HG02884 (cell line): ENCODE results near the gene TNS3.

Experiments used
- ATAC-seq: cut with Tn5 transposase; IDR thresholded peaks from one replicate; pipeline ENCODE4 v1.9.1; 2021; ENCODE audit warnings: mild to moderate bottlenecking, moderate library complexity; ENCODE audit not compliant: unreplicated experiment

The TNS3 gene

GRCh38 chr7:47414342-47415317 lies 167.3 kb downstream of the TNS3 start:
- no peak for ATAC-seq

GRCh38 chr7:47413526-47414341 lies 168.2 kb downstream of the TNS3 start:
- ATAC-seq = no peak

DNA sequence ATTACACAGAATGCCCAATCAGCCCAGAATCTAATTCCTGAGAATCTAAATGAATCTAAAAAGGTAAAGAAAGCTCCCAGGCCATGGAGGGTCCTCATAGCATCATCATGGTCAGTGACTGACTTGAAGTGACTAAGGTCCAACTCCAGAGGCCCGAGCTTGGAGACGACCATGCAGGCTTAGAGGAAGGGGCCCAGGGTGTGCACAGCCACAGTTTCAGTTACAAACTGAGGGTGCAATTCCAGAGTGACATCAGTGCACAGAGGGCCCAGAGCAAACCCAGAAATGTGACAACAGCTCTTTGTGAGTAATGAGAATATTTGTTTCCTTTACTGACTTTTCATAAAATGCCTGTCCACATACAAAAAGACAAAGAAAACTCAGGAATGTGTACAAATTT lies 170.0 kb downstream of the TNS3 start:
- no peak for ATAC-seq

DNA sequence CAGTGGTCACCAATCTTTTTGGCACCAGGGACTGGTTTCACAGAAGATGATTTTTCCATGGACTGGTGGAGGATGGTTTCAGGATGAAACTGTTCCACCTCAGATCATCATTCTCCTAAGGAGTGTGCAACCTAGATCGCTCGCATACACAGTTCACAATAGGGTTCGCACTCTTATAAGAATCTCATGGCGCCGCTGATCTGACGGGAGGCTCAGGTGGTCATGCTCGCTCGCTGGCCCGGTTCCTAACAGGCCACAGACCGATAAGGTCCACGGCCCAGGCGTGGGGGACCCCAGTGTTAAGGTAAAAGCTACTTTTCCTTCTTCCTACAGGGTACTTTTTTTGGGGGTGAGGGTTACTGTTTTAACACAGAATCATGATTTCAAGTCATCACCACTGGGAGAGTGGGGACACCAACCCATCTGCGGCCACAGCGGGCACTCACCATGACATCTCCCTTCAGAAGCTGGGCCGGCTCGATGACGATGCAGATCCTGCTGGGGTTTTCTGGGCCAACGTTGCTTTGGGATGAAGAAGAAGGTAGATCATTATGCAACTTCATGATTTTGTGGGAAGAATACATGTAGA lies 170.5 kb downstream of the TNS3 start:
- no peak for ATAC-seq

- no peak for ATAC-seq
Measured at GRCh38 chr7:47408675-47409074, 173.2 kb downstream of the TNS3 start.

DNA sequence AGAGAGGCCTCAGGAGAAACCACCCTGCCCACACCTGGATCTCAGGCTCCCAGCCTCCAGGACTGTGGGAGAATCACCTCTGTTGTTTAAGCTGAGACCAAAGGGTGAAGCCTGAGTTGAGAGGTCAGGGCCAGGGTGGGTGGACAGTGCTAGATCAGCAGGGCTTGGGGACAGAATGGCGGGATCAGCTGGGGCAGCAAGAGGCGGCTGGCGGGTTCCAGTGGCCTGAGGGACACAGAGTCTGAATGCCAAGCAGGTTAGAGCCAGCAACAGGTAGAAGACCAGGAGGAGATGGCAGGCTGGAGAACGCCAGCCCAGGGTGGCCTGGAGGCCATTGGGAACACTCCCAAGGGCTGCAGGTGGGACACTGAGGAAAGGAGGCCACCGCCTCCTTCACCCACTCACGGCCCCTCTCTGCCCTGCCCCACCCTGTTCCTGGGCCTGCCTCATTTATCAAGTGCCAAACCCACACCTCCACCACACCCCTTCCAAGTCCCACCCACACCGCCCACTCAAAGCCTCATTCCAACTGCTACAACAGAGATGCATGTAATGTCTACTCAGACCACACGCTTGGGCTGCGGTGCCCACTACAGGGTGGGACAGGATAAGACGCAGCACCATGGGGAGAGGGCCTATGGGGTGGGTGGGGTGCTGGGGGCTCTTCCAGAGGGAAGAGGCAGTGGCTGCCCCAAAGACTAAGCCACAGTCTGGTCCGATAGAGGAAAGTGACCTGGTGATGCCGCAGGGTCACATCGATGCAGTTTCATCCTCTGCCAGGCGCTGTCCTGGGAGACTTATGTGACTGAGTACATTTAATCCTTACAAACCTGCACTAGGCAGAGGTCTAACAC lies 173.9 kb downstream of the TNS3 start:
- no peak for ATAC-seq

DNA sequence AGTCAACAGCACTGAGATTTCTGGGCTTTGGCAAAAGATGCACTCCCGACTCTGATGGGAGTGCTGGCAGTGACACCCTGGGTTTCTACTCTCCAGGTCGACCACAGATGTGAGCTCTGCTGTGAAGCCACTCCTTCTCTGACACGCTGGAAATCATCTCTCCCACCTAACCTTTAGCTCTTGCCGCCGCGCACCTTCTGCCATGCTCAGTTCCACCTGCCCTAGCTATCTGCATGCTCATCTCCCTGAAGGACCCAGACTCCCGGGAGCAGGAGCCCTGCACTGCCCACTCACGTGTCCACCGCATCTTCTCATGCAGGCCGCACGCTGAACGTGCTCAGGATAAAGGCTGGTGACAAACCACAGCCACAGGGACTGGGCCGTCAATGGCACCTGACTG lies 174.8 kb downstream of the TNS3 start:
- no peak for ATAC-seq

GRCh38 chr7:47406801-47407129 lies 175.1 kb downstream of the TNS3 start:
- ATAC-seq = no peak

DNA sequence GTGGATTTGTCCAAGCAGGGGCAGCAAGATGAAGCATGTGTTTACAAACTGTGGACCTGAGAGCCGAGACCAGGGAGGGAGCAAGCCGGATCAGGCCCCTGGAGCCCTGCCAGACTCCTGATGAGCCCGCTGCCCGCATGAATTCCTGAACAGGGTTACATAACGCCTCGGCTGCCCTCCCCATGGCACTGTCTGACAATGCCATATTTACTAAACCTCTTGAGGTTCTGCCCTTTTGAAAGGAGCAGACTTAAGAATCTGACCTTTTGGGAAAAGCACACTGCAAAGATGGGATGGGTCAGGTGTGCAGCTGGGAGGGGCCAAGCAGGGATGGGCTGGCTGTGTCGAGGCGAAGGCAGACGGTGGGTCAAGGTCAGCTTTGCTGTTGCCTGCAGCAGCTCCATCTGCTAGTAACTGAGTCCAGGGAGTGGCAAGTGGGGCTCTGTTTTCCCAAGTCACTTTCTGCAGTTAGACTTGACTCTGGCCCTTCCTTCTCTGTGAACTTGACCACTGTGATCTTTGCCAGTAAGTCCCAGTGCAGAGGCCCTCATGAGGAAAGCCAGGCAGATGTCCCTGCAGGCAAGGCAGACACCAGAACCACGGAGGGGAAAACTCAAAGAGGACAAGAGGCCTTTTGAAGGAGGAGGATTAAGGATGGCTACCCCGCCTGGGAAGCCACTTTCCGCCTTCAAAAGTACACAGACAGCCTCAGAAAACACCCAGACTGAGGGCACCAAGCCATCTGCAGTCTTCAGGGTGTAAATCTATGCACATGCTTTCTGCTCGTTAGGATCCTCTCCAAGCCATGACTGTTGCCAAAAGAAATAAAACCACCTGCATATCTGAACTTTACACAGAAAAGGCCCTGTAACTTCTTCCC lies 175.8 kb downstream of the TNS3 start:
- ATAC-seq = no peak

GRCh38 chr7:47405286-47405904 lies 176.5 kb downstream of the TNS3 start:
- ATAC-seq = no peak

DNA sequence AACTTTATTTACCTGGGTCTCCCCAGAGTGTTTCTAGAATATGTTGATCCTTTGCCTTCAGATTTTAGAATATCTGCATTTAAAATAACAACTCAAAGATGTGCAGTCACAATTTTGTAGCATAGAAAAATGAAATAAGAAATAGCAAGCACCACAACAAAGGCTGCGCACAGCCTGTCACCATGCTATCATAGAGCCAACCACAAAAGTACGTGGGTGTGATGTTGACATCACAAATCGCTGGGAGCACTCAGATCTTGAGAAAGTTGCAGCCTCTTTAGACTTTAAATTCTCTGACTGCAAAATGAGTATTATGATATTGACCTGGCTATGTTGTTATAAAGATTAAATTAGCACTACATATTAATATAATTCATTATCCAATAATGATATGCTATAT lies 177.9 kb downstream of the TNS3 start:
- ATAC-seq = no peak

DNA sequence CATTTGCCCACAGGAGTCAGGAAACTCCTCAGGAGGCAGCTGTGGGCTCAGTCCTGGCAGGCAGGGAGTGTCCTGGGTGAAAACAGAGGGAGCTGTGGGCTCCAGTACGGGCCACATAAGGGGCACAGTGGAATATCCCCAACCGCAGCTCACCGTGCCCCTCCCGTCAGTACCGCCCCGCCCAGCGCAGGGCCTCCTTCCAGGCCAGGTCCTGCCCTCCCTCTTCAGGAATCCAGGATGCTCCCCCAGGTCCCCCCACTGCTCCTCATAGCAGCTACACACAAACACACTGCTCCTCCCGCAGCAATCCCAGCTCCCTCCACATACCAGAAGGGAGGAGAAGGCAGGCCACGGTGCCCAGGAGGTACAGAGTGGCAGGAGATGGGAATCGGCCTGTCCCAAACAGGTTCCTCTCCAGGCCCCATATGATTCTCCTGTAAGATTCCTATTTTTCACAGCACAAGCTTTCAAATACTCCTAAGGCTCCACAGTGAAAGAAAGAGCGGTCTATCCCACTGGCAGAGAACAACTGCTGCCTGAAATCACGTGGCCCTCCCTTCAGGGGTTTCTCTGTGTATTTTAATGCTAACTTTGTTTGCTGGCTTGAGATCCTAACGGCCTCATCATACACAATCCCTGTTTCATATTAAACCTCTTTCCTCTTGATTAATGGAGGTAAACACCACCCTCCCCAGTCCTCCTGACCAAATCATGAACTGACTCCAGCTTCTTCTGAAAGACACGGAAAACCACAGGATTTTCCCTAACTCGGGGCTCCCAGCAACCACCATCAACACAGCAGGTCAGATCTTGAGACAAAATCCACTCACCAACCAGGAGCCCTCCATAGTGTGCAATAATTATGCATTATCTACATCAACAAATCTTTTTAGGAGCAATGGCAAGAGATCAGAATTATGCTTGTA lies 178.7 kb downstream of the TNS3 start:
- no peak for ATAC-seq

- ATAC-seq = no peak
Measured at GRCh38 chr7:47401611-47402570, 180.0 kb downstream of the TNS3 start.

GRCh38 chr7:47400741-47401206 lies 181.1 kb downstream of the TNS3 start:
- no peak for ATAC-seq

- no peak for ATAC-seq
Measured at GRCh38 chr7:47400001-47400400, 181.9 kb downstream of the TNS3 start.

DNA sequence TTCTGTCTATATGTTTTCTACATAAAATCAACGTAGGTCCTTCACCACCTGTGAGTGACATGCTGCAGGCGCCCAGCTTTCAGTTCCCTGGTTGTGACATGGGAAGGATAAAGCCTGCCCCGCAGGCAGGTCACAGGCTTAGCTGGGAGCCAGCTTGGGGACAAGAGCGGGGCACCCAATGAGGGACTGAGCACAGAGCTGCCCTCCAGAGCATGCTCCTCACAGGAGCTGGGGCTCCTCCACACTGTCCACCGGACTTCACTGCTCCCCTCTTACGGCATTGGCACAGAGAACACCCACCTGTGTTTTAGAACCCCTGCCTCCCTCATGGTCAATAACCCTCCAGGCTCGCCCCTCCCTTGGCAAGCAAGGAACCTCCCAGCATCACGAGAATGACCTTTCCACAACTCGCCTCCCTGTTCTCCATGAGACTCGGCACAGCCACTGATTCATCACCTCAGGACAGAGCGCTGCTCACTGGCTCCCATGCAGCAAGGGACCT lies 187.1 kb downstream of the TNS3 start:
- no peak for ATAC-seq

GRCh38 chr7:47394216-47394615 lies 187.7 kb downstream of the TNS3 start:
- ATAC-seq = no peak
